HCT116 (cell line): Measurements from ENCODE around the gene DBNDD2.

Experiments used
- ELF1 ChIP-seq: IDR thresholded peaks from 2 replicates; pipeline ENCODE4 v1.6.1; 2012; ENCODE audit warnings: low read depth, borderline replicate concordance
- EZH2 ChIP-seq: fragments of 200-600 bp; sonication (generic); IDR thresholded peaks from 2 replicates; pipeline ENCODE4 v1.6.1; 2017; ENCODE audit warnings: antibody characterized with exemption, mixed run types
- EZH2phosphoT487 ChIP-seq: fragments of 200-600 bp; IDR thresholded peaks from 2 replicates; pipeline ENCODE4 v1.6.1; 2018; ENCODE audit warnings: antibody characterized with exemption, borderline replicate concordance
- POLR2A ChIP-seq: IDR thresholded peaks from 2 replicates; pipeline ENCODE4 v1.7.0; 2011; ENCODE audit warnings: borderline replicate concordance; ENCODE audit not compliant: insufficient read depth, insufficient read length; ENCODE audit errors: extremely low read depth
- SIN3A ChIP-seq: IDR thresholded peaks from 2 replicates; pipeline ENCODE4 v1.6.1; 2012; ENCODE audit warnings: low read depth
- TF ChIP-seq, protein P1 (sequence below): IDR thresholded peaks from 2 replicates; pipeline ENCODE4 v1.6.1; 2011; ENCODE audit warnings: mild to moderate bottlenecking, low read length, moderate library complexity; ENCODE audit not compliant: insufficient replicate concordance; ENCODE audit errors: extremely low read depth
- TF ChIP-seq, protein P2 (sequence below), 3 experiments: fragments of 200-600 bp in 1 of 3; sonication (generic) in 1 of 3; IDR thresholded peaks in 2 of 3; conservative IDR thresholded peaks in 1 of 3; 2 replicates each; pipeline ENCODE4 v1.5.1; 2012 to 2017; ENCODE audit warnings: low read depth in 2 of 3, low read length in 2 of 3, antibody characterized with exemption in 1 of 3, borderline replicate concordance in 1 of 3, control low read depth in 1 of 3, mild to moderate bottlenecking in 1 of 3, mixed read lengths in 1 of 3, mixed run types in 1 of 3, moderate library complexity in 1 of 3; ENCODE audit not compliant: insufficient read depth in 1 of 3

DNA sequence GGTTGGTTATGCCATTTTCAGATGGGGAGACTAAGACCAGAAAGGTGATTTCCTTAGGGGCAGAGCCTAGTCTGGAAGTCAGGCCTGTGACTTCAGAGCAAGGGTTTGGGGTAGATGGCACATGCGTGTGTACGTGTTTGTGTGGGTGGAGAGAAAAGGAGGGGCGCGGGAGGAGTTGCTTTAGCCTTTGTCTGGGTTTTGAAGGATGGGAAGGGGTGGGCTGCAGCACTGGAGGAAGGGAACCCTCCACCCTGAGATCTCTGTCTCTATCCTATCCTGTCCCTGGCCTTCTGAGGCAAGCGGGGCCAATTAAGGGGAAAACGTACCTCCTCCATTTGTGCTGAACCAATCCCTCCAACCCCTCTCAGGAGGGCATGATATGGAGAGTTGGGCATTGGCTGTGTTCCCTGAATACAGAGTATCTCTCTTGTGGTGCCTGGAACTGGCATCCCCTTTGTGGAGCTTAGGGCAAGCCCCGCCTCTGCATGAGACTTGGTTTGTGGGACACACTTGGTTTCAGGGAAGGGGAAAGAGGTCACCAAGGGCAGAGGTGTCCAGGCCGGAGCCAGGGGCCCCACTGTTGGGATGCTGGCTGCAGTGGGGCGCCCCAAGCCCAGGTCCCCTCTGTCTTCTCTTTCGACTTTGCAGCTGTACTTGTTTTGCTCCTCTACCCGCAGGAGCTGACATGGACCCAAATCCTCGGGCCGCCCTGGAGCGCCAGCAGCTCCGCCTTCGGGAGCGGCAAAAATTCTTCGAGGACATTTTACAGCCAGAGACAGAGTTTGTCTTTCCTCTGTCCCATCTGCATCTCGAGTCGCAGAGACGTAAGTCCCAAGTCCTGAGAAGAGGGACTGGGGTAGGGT, at the start of gene DBNDD2:
- TF ChIP-seq POLR2A: no peak
- TF ChIP-seq EZH2: no peak
- TF ChIP-seq EZH2phosphoT487: no peak
- TF ChIP-seq, protein P1, sequence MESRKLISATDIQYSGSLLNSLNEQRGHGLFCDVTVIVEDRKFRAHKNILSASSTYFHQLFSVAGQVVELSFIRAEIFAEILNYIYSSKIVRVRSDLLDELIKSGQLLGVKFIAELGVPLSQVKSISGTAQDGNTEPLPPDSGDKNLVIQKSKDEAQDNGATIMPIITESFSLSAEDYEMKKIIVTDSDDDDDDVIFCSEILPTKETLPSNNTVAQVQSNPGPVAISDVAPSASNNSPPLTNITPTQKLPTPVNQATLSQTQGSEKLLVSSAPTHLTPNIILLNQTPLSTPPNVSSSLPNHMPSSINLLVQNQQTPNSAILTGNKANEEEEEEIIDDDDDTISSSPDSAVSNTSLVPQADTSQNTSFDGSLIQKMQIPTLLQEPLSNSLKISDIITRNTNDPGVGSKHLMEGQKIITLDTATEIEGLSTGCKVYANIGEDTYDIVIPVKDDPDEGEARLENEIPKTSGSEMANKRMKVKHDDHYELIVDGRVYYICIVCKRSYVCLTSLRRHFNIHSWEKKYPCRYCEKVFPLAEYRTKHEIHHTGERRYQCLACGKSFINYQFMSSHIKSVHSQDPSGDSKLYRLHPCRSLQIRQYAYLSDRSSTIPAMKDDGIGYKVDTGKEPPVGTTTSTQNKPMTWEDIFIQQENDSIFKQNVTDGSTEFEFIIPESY: no peak
- no peak for TF ChIP-seq SIN3A
- TF ChIP-seq, protein P2, sequence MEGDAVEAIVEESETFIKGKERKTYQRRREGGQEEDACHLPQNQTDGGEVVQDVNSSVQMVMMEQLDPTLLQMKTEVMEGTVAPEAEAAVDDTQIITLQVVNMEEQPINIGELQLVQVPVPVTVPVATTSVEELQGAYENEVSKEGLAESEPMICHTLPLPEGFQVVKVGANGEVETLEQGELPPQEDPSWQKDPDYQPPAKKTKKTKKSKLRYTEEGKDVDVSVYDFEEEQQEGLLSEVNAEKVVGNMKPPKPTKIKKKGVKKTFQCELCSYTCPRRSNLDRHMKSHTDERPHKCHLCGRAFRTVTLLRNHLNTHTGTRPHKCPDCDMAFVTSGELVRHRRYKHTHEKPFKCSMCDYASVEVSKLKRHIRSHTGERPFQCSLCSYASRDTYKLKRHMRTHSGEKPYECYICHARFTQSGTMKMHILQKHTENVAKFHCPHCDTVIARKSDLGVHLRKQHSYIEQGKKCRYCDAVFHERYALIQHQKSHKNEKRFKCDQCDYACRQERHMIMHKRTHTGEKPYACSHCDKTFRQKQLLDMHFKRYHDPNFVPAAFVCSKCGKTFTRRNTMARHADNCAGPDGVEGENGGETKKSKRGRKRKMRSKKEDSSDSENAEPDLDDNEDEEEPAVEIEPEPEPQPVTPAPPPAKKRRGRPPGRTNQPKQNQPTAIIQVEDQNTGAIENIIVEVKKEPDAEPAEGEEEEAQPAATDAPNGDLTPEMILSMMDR (IDR thresholded peaks at IDR 0.05 in 2 of 3, conservative IDR thresholded peaks at IDR 0.05 in 1 of 3; ENCODE audit: borderline replicate concordance in 1 of 3, insufficient read depth in 1 of 3, low read depth in 2 of 3, low read length in 2 of 3): no peak
- TF ChIP-seq ELF1: no peak
